ENCODE results near the gene GAD2.

The GAD2 gene

GRCh38 chr10:26221541-26221940, 5.0 kb downstream of the GAD2 start:
- Histone ChIP-seq H3K36me3 (replicated peaks; ENCODE audit: insufficient read depth, low read length) (no peaks in the 10 kb centered on the region), H3K27me3 (replicated peaks; ENCODE audit: insufficient read depth, low read length) (no peaks in the 10 kb centered on the region), H3K9me3 (replicated peaks; ENCODE audit: insufficient read depth, low read length) (no peaks in the 10 kb centered on the region), H3K4me3 (ENCODE audit: low read length) (no peak overlapping the region), H3K27ac (ENCODE audit: low read length) (no peak overlapping the region), H2AFZ (ENCODE audit: low read length) (no peak overlapping the region), H3F3A (ENCODE audit: insufficient read depth, low read length) (no peaks in the 10 kb centered on the region), H3K4me1 (ENCODE audit: low read length) (no peaks in the 10 kb centered on the region), H3K9ac (ENCODE audit: low read length) (no peak overlapping the region), H3K9me2 (replicated peaks; ENCODE audit: insufficient read depth, low read length) (no peaks in the 10 kb centered on the region), H3K79me2 (ENCODE audit: low read length) (no peaks in the 10 kb centered on the region), H3K4me2 (ENCODE audit: low read depth, low read length) (no peak overlapping the region), H4K20me1 (ENCODE audit: insufficient read depth, low read length) (no peaks in the 10 kb centered on the region)
- no peak for DNase-seq
- TF ChIP-seq EZH2phosphoT487 (IDR thresholded peaks at IDR 0.05; ENCODE audit: low read length) (no peak), CTCF (IDR thresholded peaks at IDR 0.05; ENCODE audit: low read length) (no peak), EZH2 (optimal IDR thresholded peaks at IDR 0.05; ENCODE audit: low read depth, low read length) (no peak)

GRCh38 chr10:26222563-26222962, 6.0 kb downstream of the GAD2 start:
- Histone ChIP-seq H3K9me2 (replicated peaks; ENCODE audit: insufficient read depth, low read length) (no peaks in the 10 kb centered on the region), H2AFZ (ENCODE audit: low read length) (no peak overlapping the region), H3K4me3 (ENCODE audit: low read length) (no peak overlapping the region), H4K20me1 (ENCODE audit: insufficient read depth, low read length) (no peaks in the 10 kb centered on the region), H3K4me1 (ENCODE audit: low read length) (no peaks in the 10 kb centered on the region), H3K27ac (ENCODE audit: low read length) (no peak overlapping the region), H3K36me3 (replicated peaks; ENCODE audit: insufficient read depth, low read length) (no peaks in the 10 kb centered on the region), H3F3A (ENCODE audit: insufficient read depth, low read length) (no peaks in the 10 kb centered on the region), H3K79me2 (ENCODE audit: low read length) (no peaks in the 10 kb centered on the region), H3K9ac (ENCODE audit: low read length) (no peak overlapping the region), H3K27me3 (replicated peaks; ENCODE audit: insufficient read depth, low read length) (no peaks in the 10 kb centered on the region), H3K9me3 (replicated peaks; ENCODE audit: insufficient read depth, low read length) (no peaks in the 10 kb centered on the region), H3K4me2 (ENCODE audit: low read depth, low read length) (no peak overlapping the region)
- TF ChIP-seq EZH2 (optimal IDR thresholded peaks at IDR 0.05; ENCODE audit: low read depth, low read length) (no peak), CTCF (IDR thresholded peaks at IDR 0.05; ENCODE audit: low read length) (no peak), EZH2phosphoT487 (IDR thresholded peaks at IDR 0.05; ENCODE audit: low read length) (no peak)
- DNase-seq: no peak

- Histone ChIP-seq H3F3A (ENCODE audit: insufficient read depth, low read length) (no peaks in the 10 kb centered on the region), H3K4me2 (ENCODE audit: low read depth, low read length) (no peak overlapping the region), H4K20me1 (ENCODE audit: insufficient read depth, low read length) (no peaks in the 10 kb centered on the region), H3K9ac (ENCODE audit: low read length) (no peak overlapping the region), H3K27ac (ENCODE audit: low read length) (no peak overlapping the region), H3K79me2 (ENCODE audit: low read length) (no peaks in the 10 kb centered on the region), H2AFZ (ENCODE audit: low read length) (no peak overlapping the region), H3K36me3 (replicated peaks; ENCODE audit: insufficient read depth, low read length) (no peaks in the 10 kb centered on the region), H3K4me3 (ENCODE audit: low read length) (no peak overlapping the region), H3K4me1 (ENCODE audit: low read length) (no peaks in the 10 kb centered on the region), H3K27me3 (replicated peaks; ENCODE audit: insufficient read depth, low read length) (no peaks in the 10 kb centered on the region), H3K9me3 (replicated peaks; ENCODE audit: insufficient read depth, low read length) (no peaks in the 10 kb centered on the region), H3K9me2 (replicated peaks; ENCODE audit: insufficient read depth, low read length) (no peaks in the 10 kb centered on the region)
- no peak for TF ChIP-seq EZH2phosphoT487 (IDR thresholded peaks at IDR 0.05; ENCODE audit: low read length)
- no peak for TF ChIP-seq CTCF (IDR thresholded peaks at IDR 0.05; ENCODE audit: low read length)
- no peak for TF ChIP-seq EZH2 (optimal IDR thresholded peaks at IDR 0.05; ENCODE audit: low read depth, low read length)
- DNase-seq: no peak
These were observed 8.7 kb downstream of the GAD2 start for GRCh38 chr10:26225322-26225721.
